Dermis microvascular lymphatic vessel endothelial cell (primary cell): ENCODE results near the gene HECTD4. TPM values are rescaled to one million over a fixed set of nuclear protein-coding genes. Genes with fewer than 3 reads are reported as not detected.
"Not testable (repeated sequence)": the region's sequence is repeated elsewhere in the genome, so short reads cannot be mapped to it uniquely, and the experiment has no call there.

ENCODE experiments used
- DNase-seq, 2 donors: peaks; one replicate each; pipeline versions ENCODE4 v3.0.0 to v3.0.0-alpha.2; 2010; ENCODE audit warnings: low read depth in 2 of 2
- total RNA-seq: library from RNA; depleted of rRNA; stranded (reverse); fragments of >200 nt; gene quantifications from 2 replicates; pipeline ENCODE4 v1.2.1, GENCODE V29; 2014

HECTD4 gene
- total RNA-seq, 1 donor from 2014 or later: 11.2 TPM

DNA sequence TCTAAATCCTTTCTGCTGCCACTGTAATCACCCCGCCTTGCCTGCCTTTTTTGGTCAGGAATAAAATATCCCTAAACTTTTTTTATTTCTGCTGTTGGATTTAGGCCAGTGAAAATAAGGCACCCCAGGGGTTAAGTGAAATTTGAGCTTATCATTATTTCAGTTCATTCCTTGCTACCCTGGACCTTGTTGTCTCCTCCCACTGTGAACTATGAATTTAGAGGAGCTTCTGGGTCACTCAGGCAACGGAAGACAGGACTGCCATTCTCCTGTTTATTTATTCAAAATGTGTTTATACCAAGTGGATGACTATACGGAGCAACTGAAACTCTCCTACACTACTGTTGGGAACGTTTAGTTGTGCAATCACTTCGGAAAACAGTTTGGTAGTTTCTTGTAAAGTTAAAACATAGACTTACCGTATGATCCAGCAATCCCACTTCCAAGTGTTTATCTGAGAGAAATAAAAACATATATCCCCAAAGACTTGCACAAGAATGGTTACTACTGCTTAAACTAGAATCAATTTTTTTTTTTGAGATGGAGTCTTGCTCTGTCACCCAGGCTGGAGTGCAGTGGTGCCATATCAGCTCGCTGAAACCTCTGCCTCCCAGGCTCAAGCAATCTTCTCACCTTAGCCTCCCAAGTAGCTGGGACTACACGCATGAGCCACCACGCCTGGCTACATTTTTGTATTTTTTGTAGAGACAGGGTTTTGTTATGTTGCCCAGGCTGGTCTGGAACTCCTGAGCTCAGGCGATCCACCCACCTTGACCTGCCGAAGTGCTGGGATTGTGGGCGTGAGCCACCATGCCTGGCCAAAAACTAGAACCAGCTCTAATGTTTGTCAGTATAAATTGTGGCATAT lies 259.2 kb downstream of the HECTD4 start:
- DNase-seq: no peak

GRCh38 chr12:112121780-112122565 lies 260.3 kb downstream of the HECTD4 start:
- no peak for DNase-seq

- no peak for DNase-seq
Measured at GRCh38 chr12:112117685-112118084, 264.5 kb downstream of the HECTD4 start.

DNA sequence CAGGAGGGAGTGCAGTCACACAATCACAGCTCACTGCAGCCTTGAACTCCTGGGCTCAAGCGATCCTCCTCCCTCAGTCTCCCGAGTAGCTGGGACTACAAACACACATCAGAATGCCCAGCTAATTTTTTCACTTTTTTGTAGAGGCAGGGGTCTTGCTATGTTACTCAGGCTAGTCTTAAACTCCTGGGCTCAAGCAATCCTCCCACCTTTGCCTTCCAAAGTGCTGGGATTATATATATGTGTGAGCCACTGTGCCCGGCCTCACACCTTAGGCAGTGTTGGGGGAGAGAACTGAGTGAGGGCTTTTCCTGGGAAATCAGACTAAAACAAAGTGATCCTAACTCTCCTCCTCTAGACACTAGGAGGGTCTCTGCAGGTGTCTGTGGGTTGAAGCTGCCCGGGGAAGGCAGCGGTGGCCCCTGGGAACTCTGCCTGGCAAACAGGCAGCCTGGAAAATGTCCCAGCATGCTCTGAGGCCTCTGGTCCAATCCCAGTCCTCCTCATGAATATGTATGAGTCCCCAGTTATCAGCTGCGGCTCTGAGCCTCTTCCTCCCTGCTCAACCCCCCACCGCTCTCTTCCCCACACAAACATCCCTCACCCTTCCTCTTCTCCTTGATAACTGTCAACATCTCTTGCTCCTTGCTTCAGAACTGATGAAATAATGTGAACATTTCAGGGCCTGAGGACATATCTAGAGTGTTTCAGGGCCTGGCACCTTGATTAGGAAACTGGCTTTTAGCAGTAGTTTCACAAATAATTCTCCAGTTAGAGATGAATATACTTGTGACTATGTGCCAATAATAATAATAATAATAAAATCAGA lies 265.8 kb downstream of the HECTD4 start:
- peak; percentile 55 to 76 for DNase-seq

- DNase-seq: no peak
Measured at GRCh38 chr12:112115259-112116045, 266.8 kb downstream of the HECTD4 start.

DNA sequence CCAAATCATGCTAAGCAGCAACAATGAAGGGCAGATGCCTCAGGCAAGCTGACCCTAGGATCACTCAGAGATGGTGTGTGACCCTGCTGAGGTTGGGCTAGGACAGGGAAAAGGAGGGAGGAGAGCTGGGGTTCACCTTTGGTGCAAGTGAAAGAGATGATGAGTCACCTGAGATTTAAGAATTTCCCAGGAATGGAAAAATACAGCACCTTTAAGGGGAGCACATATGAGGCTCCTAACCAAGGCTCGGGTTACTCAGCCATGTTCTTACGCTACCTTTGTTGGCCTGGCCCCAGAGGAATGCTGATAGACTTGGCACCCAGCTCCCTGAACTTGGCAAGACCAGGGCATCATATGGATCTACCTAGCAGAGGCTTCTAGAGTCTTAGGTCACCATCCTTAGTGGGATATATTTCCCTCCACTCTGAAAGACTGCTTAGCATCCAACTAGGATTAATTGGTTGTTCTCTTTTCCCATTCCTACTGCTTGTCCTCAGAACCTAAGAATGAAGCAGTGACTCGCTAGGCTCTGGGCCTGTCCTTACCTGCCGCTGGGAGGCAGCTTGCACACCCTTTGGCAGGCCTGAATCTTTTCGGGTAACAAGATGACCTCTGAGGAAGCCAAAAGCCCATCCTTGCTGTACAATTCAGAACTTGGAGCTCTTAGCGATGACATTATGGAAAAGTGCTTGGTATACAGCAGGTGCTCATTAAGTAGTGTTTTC lies 269.7 kb downstream of the HECTD4 start:
- no peak for DNase-seq

- no peak for DNase-seq
Measured at GRCh38 chr12:112111931-112112330, 270.3 kb downstream of the HECTD4 start.

- DNase-seq: not testable (repeated sequence)
Measured at GRCh38 chr12:112110787-112111662, 271.2 kb downstream of the HECTD4 start.

Other genes starting within 250 kb of the HECTD4 start
- 482 and 571 TPM in 2 replicates for gene RPL6, start 27.2 kb upstream of the HECTD4 start, total RNA-seq
- 60.1 and 60.6 TPM in 2 replicates for gene PTPN11, start 36.5 kb upstream of the HECTD4 start, total RNA-seq